ENCODE data around the gene HERC2. TPM values are rescaled to one million over a fixed set of nuclear protein-coding genes. Genes with fewer than 3 reads are reported as not detected.
"Not testable (repeated sequence)": the region's sequence is repeated elsewhere in the genome, so short reads cannot be mapped to it uniquely, and the experiment has no call there.

HERC2 gene
- total and polyA plus RNA-seq, 8 donors = 7.9 to 437 (median 72.7) TPM

DNA sequence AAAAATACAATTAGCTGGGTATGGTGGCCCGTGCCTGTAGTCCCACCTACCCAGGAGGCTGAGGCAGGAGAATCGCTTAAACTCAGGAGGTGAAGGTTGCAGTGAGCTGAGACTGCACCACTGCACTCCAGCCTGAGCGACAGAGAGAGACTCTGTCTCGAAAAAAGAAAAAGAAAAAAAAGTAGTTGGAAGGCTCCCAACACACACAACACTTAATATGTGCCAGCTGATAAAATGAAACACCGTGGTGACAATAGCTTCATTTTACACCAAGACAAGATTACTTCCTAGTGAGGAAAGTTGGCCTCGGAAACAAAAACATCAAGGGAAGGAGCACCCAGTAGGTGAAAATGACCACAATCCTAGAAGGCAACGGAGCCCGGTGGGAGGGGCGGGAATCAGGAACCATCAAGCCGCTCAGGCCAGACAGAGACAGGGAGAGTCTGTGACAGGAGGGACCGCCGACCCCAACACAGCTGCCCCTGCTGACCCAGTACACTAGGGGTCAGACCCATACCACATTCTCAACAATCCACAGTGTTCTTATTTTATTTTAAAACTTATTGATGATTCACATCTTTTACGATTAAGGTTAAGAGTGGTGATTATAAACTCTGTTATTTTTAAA, 168.4 kb downstream of the HERC2 start:
- intact Hi-C loops (cut with DNase I; ENCODE audit: low total_unique reads) = no loop called here
- TF ChIP-seq EP300 (IDR thresholded peaks at IDR 0.05) (no peak), POLR2A (IDR thresholded peaks at IDR 0.05) (no peak), POLR2AphosphoS5 (IDR thresholded peaks at IDR 0.05) (no peak)
- TF ChIP-seq, protein P1, sequence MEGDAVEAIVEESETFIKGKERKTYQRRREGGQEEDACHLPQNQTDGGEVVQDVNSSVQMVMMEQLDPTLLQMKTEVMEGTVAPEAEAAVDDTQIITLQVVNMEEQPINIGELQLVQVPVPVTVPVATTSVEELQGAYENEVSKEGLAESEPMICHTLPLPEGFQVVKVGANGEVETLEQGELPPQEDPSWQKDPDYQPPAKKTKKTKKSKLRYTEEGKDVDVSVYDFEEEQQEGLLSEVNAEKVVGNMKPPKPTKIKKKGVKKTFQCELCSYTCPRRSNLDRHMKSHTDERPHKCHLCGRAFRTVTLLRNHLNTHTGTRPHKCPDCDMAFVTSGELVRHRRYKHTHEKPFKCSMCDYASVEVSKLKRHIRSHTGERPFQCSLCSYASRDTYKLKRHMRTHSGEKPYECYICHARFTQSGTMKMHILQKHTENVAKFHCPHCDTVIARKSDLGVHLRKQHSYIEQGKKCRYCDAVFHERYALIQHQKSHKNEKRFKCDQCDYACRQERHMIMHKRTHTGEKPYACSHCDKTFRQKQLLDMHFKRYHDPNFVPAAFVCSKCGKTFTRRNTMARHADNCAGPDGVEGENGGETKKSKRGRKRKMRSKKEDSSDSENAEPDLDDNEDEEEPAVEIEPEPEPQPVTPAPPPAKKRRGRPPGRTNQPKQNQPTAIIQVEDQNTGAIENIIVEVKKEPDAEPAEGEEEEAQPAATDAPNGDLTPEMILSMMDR (IDR thresholded peaks at IDR 0.05) = no peak

DNA sequence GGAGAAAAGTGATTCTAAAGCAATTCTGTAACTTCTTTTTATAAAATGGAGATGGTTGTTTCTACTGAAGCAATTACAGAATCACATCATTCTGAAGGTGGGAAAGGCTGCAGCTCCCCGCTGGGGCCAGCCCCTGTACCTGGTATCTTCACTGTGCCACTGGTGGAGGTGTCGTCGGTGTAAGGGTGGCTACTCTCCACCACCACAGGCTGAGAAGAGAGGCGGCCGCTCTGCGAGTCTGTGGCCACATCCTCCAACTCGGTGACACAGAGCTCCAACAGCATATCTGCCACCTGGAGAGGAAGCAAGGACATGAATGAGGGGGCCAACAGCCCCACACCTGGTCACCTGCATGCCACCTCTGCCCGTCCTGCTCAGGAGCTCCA, 169.4 kb downstream of the HERC2 start:
- Histone ChIP-seq H3K9me3 (peaks cover 0 to 16% (median 7%) of the 10 kb centered on the region in 4 donors), H3K36me3 (peaks cover 0 to 41% (median 26%) of the 10 kb centered on the region in 4 donors)
- H3K27me3 ChIP-seq; DNase-seq; H3K4me3 ChIP-seq; H3K27ac ChIP-seq; H3K4me1 ChIP-seq; intact Hi-C loops (cut with DNase I; ENCODE audit: low total_unique reads): not testable (repeated sequence)
- WGBS, 5 donors = 90 to 96% (median 93%) methylated on average over 3 to 8 of the region's 8 CpGs

More for the DNA sequence above, 168.4 kb downstream of the HERC2 start:
- no peaks in the 10 kb centered on the region for H3K27me3 ChIP-seq
- DNase-seq = no peak
- H3K4me1 ChIP-seq = peaks cover 0 to 4% (median 0%) of the 10 kb centered on the region in 4 donors
- H3K36me3 ChIP-seq = peaks cover 0 to 38% (median 25%) of the 10 kb centered on the region in 4 donors
- no peak overlapping the region for H3K4me3 ChIP-seq
- H3K9me3 ChIP-seq = peaks cover 0 to 16% (median 7%) of the 10 kb centered on the region in 4 donors
- H3K27ac ChIP-seq = no peak overlapping the region
- 37 to 63% (median 59%) methylated on average over 13 of the region's 13 CpGs for WGBS, 5 donors

GRCh38 chr15:28151864-28152537, 170.0 kb downstream of the HERC2 start:
- Histone ChIP-seq H3K9me3 (peaks cover 0 to 16% (median 7%) of the 10 kb centered on the region in 4 donors), H3K36me3 (peaks cover 0 to 47% (median 28%) of the 10 kb centered on the region in 4 donors)
- H3K27me3 ChIP-seq; H3K27ac ChIP-seq; H3K4me1 ChIP-seq; intact Hi-C loops (cut with DNase I; ENCODE audit: low total_unique reads); H3K4me3 ChIP-seq; DNase-seq: not testable (repeated sequence)
- WGBS, 5 donors = 66 to 80% (median 75%) methylated on average over 7 to 9 of the region's 9 CpGs

- Histone ChIP-seq H3K27me3 (no peaks in the 10 kb centered on the region), H3K4me3 (no peak overlapping the region), H3K36me3 (peaks cover 22 to 73% (median 63%) of the 10 kb centered on the region in 4 donors), H3K4me1 (no peaks in the 10 kb centered on the region), H3K9me3 (peaks cover 0 to 14% (median 7%) of the 10 kb centered on the region in 4 donors), H3K27ac (no peak overlapping the region)
- DNase-seq = no peak
- 90 to 96% (median 96%) methylated on average over 3 of the region's 3 CpGs for WGBS, 5 donors
- TF ChIP-seq, protein P1 (IDR thresholded peaks at IDR 0.05) = no peak
- TF ChIP-seq POLR2A (IDR thresholded peaks at IDR 0.05) (no peak), EP300 (IDR thresholded peaks at IDR 0.05) (no peak), POLR2AphosphoS5 (IDR thresholded peaks at IDR 0.05) (no peak)
- intact Hi-C loops (cut with DNase I; ENCODE audit: low total_unique reads) = no loop called here
These were observed 174.2 kb downstream of the HERC2 start for GRCh38 chr15:28147801-28148200.

DNA sequence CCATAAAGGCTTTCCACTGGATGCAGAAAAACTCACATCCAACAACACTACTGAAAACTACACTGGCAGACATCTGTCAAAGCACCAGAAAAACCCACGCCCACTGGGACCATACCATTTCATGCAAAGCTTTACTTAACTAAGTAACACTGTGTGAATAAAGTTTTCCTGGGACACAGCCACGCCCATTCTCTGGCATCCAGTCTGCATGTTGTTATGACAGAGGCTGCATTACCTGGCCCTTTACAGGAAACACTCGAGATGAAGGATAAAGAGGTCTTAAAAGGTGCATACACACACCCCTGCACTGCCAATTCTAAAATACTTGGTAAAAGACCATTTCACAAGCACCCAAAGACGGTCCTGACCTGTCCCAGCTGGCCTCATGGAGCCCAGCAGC, 176.6 kb downstream of the HERC2 start:
- intact Hi-C loops (cut with DNase I; ENCODE audit: low total_unique reads); H3K4me3 ChIP-seq; H3K27me3 ChIP-seq; H3K4me1 ChIP-seq; H3K27ac ChIP-seq; DNase-seq: not testable (repeated sequence)
- H3K36me3 ChIP-seq = peaks cover 41 to 73% (median 63%) of the 10 kb centered on the region in 4 donors
- H3K9me3 ChIP-seq = peaks cover 0 to 14% (median 7%) of the 10 kb centered on the region in 4 donors
- 81 to 87% (median 85%) methylated on average over 4 of the region's 4 CpGs for WGBS, 5 donors

DNA sequence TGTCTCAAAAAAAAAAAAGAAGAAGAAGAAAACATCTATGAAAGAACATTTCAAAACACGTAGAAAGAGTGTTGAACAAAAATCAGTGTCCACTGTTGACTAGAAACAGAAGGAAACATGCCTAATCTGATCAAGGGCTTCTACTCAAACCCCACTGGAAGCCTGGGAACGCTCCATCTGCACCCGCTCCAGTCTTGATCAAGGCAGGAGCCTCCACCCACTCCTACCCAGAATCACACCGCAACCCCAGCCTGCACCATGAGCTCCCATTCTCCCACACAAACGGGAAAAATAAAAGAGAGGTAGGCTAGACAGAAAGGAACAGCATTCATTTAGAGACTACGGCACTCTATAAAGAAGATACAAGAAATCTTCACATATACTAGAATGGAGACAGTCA, 181.9 kb downstream of the HERC2 start:
- no peak overlapping the region for H3K27ac ChIP-seq
- H3K36me3 ChIP-seq = peaks cover 40 to 77% (median 72%) of the 10 kb centered on the region in 4 donors
- no peaks in the 10 kb centered on the region for H3K27me3 ChIP-seq
- no peak for TF ChIP-seq EP300 (IDR thresholded peaks at IDR 0.05)
- no peak for TF ChIP-seq POLR2AphosphoS5 (IDR thresholded peaks at IDR 0.05)
- TF ChIP-seq, protein P1 (IDR thresholded peaks at IDR 0.05) = no peak
- no peak for TF ChIP-seq POLR2A (IDR thresholded peaks at IDR 0.05)
- H3K4me3 ChIP-seq = no peak overlapping the region
- intact Hi-C loops (cut with DNase I; ENCODE audit: low total_unique reads) = no loop called here
- 91 to 98% (median 95%) methylated on average over 6 of the region's 6 CpGs for WGBS, 5 donors
- no peaks in the 10 kb centered on the region for H3K4me1 ChIP-seq
- no peaks in the 10 kb centered on the region for H3K9me3 ChIP-seq
- DNase-seq = no peak

GRCh38 chr15:28137408-28138039, 184.5 kb downstream of the HERC2 start:
- peaks cover 25 to 74% (median 70%) of the 10 kb centered on the region in 4 donors for H3K36me3 ChIP-seq
- H3K27me3 ChIP-seq, DNase-seq, H3K4me1 ChIP-seq, H3K9me3 ChIP-seq, H3K27ac ChIP-seq, H3K4me3 ChIP-seq: not testable (repeated sequence)
- 76 to 84% (median 83%) methylated on average over 9 of the region's 9 CpGs for WGBS, 5 donors
- intact Hi-C loops (cut with DNase I; ENCODE audit: low total_unique reads) = loop anchor here (10.0 kb wide), 1 partner anchor 53 kb away; no protein-coding TSS in a partner anchor

All from stomach (tissue), 9 donors.